HepG2 (cell line): ENCODE results near the gene CD48. TPM values are rescaled to one million over a fixed set of nuclear protein-coding genes. Genes with fewer than 3 reads are reported as not detected.

ENCODE experiments used
- PHF20 ChIP-seq: sonication (generic); formaldehyde crosslinking; IDR thresholded peaks from 2 replicates; pipeline ENCODE4 v1.5.0; 2020; ENCODE audit warnings: mild to moderate bottlenecking, missing genetic modification reagents
- TCF7L2 ChIP-seq: IDR thresholded peaks from 2 replicates; pipeline ENCODE4 v1.6.1; 2011; ENCODE audit warnings: mild to moderate bottlenecking, low read depth, low read length, moderate library complexity
- ZNF556 ChIP-seq: sonication (generic); formaldehyde crosslinking; IDR thresholded peaks from 2 replicates; pipeline ENCODE4 v1.4.0; 2020; ENCODE audit warnings: mild to moderate bottlenecking, missing genetic modification reagents, borderline replicate concordance
- polyA plus RNA-seq, 8 experiments: library from polyadenylated mRNA; depleted of rRNA in 3 of 8; stranded (reverse) in 7 of 8; unstranded in 1 of 8; fragments of >200 nt; fragmentation: Illumina TruSeq in 4 of 8; extraction: Trizol in 4 of 8; gene quantifications; 2 replicates each; pipeline versions ENCODE4 v1.2.1 to v1.2.3, GENCODE V29; 2011 to 2016; ENCODE audit warnings: low read depth in 4 of 8, missing spikeins in 1 of 8, mixed read lengths in 1 of 8; ENCODE audit not compliant: insufficient read depth in 1 of 8
- total RNA-seq, 5 experiments: library from RNA; depleted of rRNA; stranded (reverse); fragments of >200 nt; fragmentation: Illumina TruSeq; extraction: Trizol; gene quantifications; 2 replicates each; pipeline ENCODE4 v1.2.3, GENCODE V29; 2016; ENCODE audit warnings: low read depth in 1 of 5
- TF ChIP-seq, protein P1 (sequence below), 2 experiments: fragments of 450-650 bp in 1 of 2; sonication (generic) in 1 of 2; formaldehyde crosslinking in 1 of 2; IDR thresholded peaks; 2 replicates each; pipeline versions ENCODE4 v1.6.1 to v1.8.0; 2016 to 2022; ENCODE audit warnings: antibody characterized with exemption in 1 of 2, mild to moderate bottlenecking in 1 of 2, missing genetic modification reagents in 1 of 2
- TF ChIP-seq, protein P2 (sequence below): sonication (generic); formaldehyde crosslinking; IDR thresholded peaks from 2 replicates; pipeline ENCODE4 v1.4.0; 2020; ENCODE audit warnings: missing genetic modification reagents

Gene CD48
- total and polyA plus RNA-seq, 2 of the 13 experiments (the other 11 are each of a cell fraction or from before 2014, with no cell fraction given), result not detected

- TF ChIP-seq, protein P1, sequence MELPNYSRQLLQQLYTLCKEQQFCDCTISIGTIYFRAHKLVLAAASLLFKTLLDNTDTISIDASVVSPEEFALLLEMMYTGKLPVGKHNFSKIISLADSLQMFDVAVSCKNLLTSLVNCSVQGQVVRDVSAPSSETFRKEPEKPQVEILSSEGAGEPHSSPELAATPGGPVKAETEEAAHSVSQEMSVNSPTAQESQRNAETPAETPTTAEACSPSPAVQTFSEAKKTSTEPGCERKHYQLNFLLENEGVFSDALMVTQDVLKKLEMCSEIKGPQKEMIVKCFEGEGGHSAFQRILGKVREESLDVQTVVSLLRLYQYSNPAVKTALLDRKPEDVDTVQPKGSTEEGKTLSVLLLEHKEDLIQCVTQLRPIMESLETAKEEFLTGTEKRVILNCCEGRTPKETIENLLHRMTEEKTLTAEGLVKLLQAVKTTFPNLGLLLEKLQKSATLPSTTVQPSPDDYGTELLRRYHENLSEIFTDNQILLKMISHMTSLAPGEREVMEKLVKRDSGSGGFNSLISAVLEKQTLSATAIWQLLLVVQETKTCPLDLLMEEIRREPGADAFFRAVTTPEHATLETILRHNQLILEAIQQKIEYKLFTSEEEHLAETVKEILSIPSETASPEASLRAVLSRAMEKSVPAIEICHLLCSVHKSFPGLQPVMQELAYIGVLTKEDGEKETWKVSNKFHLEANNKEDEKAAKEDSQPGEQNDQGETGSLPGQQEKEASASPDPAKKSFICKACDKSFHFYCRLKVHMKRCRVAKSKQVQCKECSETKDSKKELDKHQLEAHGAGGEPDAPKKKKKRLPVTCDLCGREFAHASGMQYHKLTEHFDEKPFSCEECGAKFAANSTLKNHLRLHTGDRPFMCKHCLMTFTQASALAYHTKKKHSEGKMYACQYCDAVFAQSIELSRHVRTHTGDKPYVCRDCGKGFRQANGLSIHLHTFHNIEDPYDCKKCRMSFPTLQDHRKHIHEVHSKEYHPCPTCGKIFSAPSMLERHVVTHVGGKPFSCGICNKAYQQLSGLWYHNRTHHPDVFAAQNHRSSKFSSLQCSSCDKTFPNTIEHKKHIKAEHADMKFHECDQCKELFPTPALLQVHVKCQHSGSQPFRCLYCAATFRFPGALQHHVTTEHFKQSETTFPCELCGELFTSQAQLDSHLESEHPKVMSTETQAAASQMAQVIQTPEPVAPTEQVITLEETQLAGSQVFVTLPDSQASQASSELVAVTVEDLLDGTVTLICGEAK (IDR thresholded peaks at IDR 0.05), result no peak
- TF ChIP-seq, protein P1 (CRISPR knock-in tag; IDR thresholded peaks at IDR 0.05), result no peak
- TF ChIP-seq, protein P2, sequence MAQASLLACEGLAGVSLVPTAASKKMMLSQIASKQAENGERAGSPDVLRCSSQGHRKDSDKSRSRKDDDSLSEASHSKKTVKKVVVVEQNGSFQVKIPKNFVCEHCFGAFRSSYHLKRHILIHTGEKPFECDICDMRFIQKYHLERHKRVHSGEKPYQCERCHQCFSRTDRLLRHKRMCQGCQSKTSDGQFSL (CRISPR knock-in tag), result no peak
- TF ChIP-seq ZNF556 (CRISPR knock-in tag) (no peak), TCF7L2 (no peak), PHF20 (CRISPR knock-in tag) (no peak)
Measured at GRCh38 chr1:160727316-160727640, 15.7 kb upstream of the CD48 start (continued).
